Lung (tissue), 12 donors: ENCODE results near the gene FAM200B. TPM values are rescaled to one million over a fixed set of nuclear protein-coding genes. Genes with fewer than 3 reads are reported as not detected.

Experiments used
- ATAC-seq: fragments of 200-7000 bp; cut with Tn5 transposase; one replicate; pipeline ENCODE4 v1.9.1; 2020; ENCODE audit warnings: moderate number of reproducible peaks; ENCODE audit not compliant: insufficient read depth, low FRiP score
- DNase-seq, 3 donors: peaks; one replicate each; pipeline ENCODE4 v3.0.0-alpha.2; 2013 to 2017
- H3K27ac ChIP-seq, 2 donors: one replicate each; pipeline ENCODE4 v1.5.1; 2013; ENCODE audit warnings: mild to moderate bottlenecking in 2 of 2, moderate library complexity in 2 of 2, control low read depth in 1 of 2, inconsistent platforms in 1 of 2, low read depth in 1 of 2, low read length in 1 of 2
- H3K27me3 ChIP-seq, 3 donors: one replicate each; pipeline ENCODE4 v1.5.1; 2013; ENCODE audit warnings: low read length in 2 of 3; ENCODE audit not compliant: control insufficient read depth in 3 of 3, insufficient read depth in 3 of 3
- H3K36me3 ChIP-seq, 4 donors: one replicate each; pipeline ENCODE4 v1.5.1; 2013; ENCODE audit warnings: low read length in 4 of 4, mild to moderate bottlenecking in 1 of 4, moderate library complexity in 1 of 4; ENCODE audit not compliant: control insufficient read depth in 4 of 4, insufficient read depth in 4 of 4
- H3K4me1 ChIP-seq, 5 donors: one replicate each; pipeline ENCODE4 v1.5.1; 2013; ENCODE audit warnings: low read length in 5 of 5, mild to moderate bottlenecking in 2 of 5, moderate library complexity in 1 of 5; ENCODE audit not compliant: control insufficient read depth in 5 of 5, insufficient read depth in 5 of 5
- H3K4me3 ChIP-seq: one replicate; pipeline ENCODE4 v1.5.1; 2013; ENCODE audit warnings: mild to moderate bottlenecking, control low read depth, moderate library complexity
- H3K9ac ChIP-seq, 2 donors: one replicate each; pipeline ENCODE4 v1.5.1; 2013; ENCODE audit warnings: low read length in 2 of 2, control low read depth in 1 of 2; ENCODE audit not compliant: insufficient read depth in 1 of 2
- H3K9me3 ChIP-seq, 4 donors: one replicate each; pipeline ENCODE4 v1.5.1; 2013; ENCODE audit warnings: low read length in 3 of 4, mild to moderate bottlenecking in 1 of 4, moderate library complexity in 1 of 4; ENCODE audit not compliant: control insufficient read depth in 4 of 4, insufficient read depth in 3 of 4
- WGBS, 2 donors: extraction: QIAGEN DNeasy Blood & Tissue Kit; methylation state at CpG; one replicate each; pipeline ENCODE4 v1.1.7; 2013; 5-methylcytosine and 5-hydroxymethylcytosine counted together
- polyA plus RNA-seq, 2 donors: library from polyadenylated mRNA; stranded (reverse); fragments of 200-250 nt; gene quantifications; one replicate each; pipeline ENCODE4 v1.2.1, GENCODE V29; 2013
- total RNA-seq, 2 donors: library from RNA; depleted of rRNA in 1 of 2; stranded (reverse); fragments of >200 nt in 1 of 2; gene quantifications; one replicate each; pipeline ENCODE4 v1.2.1, GENCODE V29; 2014 to 2021
- TF ChIP-seq, protein P1 (sequence below): IDR thresholded peaks from 2 replicates; pipeline ENCODE4 v1.5.1; 2012; ENCODE audit warnings: mild to moderate bottlenecking; ENCODE audit errors: control extremely low read depth, extremely low read depth
- donor health status: control.
- donor health status: control.
- donor health status: Bipolar disorder and iron deficiency.
- donor health status: healthy.
- donor health status: DM: yes; HTN: yes; CAD: no.

Gene FAM200B
- total and polyA plus RNA-seq, 4 donors, result 19.3 to 56.0 (median 27.2) TPM

GRCh38 chr4:15668566-15669435 lies 12.8 kb upstream of the FAM200B start:
- Histone ChIP-seq H3K36me3 (no peaks in the 10 kb centered on the region), H3K27me3 (no peaks in the 10 kb centered on the region), H3K4me1 (peaks cover 0 to 3% (median 2%) of the 10 kb centered on the region in 5 donors), H3K9me3 (no peaks in the 10 kb centered on the region), H3K9ac (no peak overlapping the region), H3K27ac (no peak overlapping the region), H3K4me3 (no peak overlapping the region)
- ATAC-seq (no peak), DNase-seq (no peak)
- TF ChIP-seq, protein P1, sequence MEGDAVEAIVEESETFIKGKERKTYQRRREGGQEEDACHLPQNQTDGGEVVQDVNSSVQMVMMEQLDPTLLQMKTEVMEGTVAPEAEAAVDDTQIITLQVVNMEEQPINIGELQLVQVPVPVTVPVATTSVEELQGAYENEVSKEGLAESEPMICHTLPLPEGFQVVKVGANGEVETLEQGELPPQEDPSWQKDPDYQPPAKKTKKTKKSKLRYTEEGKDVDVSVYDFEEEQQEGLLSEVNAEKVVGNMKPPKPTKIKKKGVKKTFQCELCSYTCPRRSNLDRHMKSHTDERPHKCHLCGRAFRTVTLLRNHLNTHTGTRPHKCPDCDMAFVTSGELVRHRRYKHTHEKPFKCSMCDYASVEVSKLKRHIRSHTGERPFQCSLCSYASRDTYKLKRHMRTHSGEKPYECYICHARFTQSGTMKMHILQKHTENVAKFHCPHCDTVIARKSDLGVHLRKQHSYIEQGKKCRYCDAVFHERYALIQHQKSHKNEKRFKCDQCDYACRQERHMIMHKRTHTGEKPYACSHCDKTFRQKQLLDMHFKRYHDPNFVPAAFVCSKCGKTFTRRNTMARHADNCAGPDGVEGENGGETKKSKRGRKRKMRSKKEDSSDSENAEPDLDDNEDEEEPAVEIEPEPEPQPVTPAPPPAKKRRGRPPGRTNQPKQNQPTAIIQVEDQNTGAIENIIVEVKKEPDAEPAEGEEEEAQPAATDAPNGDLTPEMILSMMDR, result no peak
- WGBS, 2 donors, result 74 to 78% methylated on average over 1 of the region's 1 CpG

DNA sequence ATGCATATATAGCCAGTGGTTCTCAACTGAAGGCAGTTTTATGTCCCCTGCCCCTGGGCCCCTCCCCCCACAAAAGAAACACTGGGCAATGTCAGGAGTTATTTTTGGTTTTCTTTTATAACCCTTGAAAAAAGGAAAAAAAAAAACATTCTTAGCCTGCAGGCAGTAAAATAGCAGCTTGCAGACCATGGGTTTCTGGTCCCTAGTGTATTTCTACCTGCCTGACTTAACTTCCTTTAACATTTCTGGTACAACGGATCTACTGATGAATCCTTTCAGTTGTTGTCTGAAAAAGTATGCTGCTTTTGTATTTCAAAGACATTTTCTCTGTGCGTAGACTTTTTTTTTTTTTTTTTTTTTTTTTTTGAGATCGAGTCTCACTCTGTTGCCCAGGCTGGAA lies 11.1 kb upstream of the FAM200B start:
- no peak for DNase-seq
- no peak for ATAC-seq
- Histone ChIP-seq H3K9me3 (no peaks in the 10 kb centered on the region), H3K9ac (no peak overlapping the region), H3K4me3 (no peak overlapping the region), H3K36me3 (no peaks in the 10 kb centered on the region), H3K27ac (no peak overlapping the region), H3K4me1 (peaks cover 0 to 3% (median 2%) of the 10 kb centered on the region in 5 donors), H3K27me3 (no peaks in the 10 kb centered on the region)
- WGBS, 2 donors, result 77 to 98% methylated on average over 3 of the region's 3 CpGs
- TF ChIP-seq, protein P1, result no peak

DNA sequence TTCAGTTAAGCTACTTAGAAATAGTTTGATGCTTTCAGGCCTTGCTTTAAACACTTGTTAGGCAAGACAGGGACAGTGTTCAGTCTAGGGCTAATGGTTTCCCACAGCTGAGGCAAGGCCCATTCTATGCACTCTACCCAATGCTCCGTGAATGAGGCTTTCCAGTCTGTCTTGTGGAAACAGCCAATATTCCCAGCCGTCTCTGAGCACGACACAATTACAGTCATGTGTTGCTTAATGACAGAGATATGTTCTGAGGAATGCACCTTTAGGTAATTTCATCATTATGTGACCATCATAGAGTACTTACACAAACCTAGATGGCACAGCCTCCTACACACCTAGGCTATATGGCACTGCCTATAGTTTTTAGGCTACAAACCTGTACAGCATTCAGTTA lies 9.5 kb upstream of the FAM200B start:
- H3K9ac ChIP-seq, result no peak overlapping the region
- TF ChIP-seq, protein P1, result no peak
- no peaks in the 10 kb centered on the region for H3K27me3 ChIP-seq
- H3K4me1 ChIP-seq, result peaks cover 0 to 3% (median 0%) of the 10 kb centered on the region in 5 donors
- no peak for DNase-seq
- no peaks in the 10 kb centered on the region for H3K36me3 ChIP-seq
- no peaks in the 10 kb centered on the region for H3K9me3 ChIP-seq
- no peak overlapping the region for H3K27ac ChIP-seq
- 78 to 96% methylated on average over 3 of the region's 3 CpGs for WGBS, 2 donors
- no peak for ATAC-seq
- no peak overlapping the region for H3K4me3 ChIP-seq
